WERI-Rb-1 (cell line): Measurements from ENCODE around the gene PHACTR4.
A peak's percentile ranks its signal among the peaks of the same experiment; 100 is the strongest.
"Not testable (repeated sequence)": the region's sequence is repeated elsewhere in the genome, so short reads cannot be mapped to it uniquely, and the experiment has no call there.

Experiments
- DNase-seq: peaks from one replicate; pipeline ENCODE4 v3.0.0-alpha.2; 2020
- H3K27ac ChIP-seq: fragments of 250-450 bp; sonication (Bioruptor Pico); 2 replicates; pipeline ENCODE4 v1.5.1; 2020; ENCODE audit warnings: mild to moderate bottlenecking, moderate library complexity
- H3K27me3 ChIP-seq: fragments of 250-450 bp; sonication (Bioruptor Pico); 2 replicates; pipeline ENCODE4 v1.5.1; 2021; ENCODE audit warnings: mild to moderate bottlenecking, low read depth, moderate library complexity; ENCODE audit not compliant: insufficient read depth, severe bottlenecking
- H3K36me3 ChIP-seq: fragments of 250-450 bp; sonication (Bioruptor Pico); 2 replicates; pipeline ENCODE4 v1.5.1; 2020; ENCODE audit warnings: mild to moderate bottlenecking, moderate library complexity
- H3K4me3 ChIP-seq: 2 replicates; pipeline ENCODE4 v1.5.1; 2011; ENCODE audit warnings: low read depth, mild to moderate bottlenecking, control low read depth, low read length
- H3K9me3 ChIP-seq: fragments of 250-450 bp; sonication (Bioruptor Pico); 2 replicates; pipeline ENCODE4 v1.5.1; 2021; ENCODE audit warnings: mild to moderate bottlenecking, moderate library complexity; ENCODE audit not compliant: severe bottlenecking
- CTCF ChIP-seq: IDR thresholded peaks from 2 replicates; pipeline ENCODE4 v1.5.1; 2011; ENCODE audit warnings: low read depth, mild to moderate bottlenecking, control low read depth, inconsistent platforms, low read length

PHACTR4 gene

GRCh38 chr1:28516518-28516956 is 147.0 kb downstream of the PHACTR4 start:
- TF ChIP-seq CTCF, result no peak
- Histone ChIP-seq H3K4me3 (no peak overlapping the region), H3K27ac (no peak overlapping the region), H3K27me3 (no peaks in the 10 kb centered on the region), H3K36me3 (peaks cover 32% of the 10 kb centered on the region), H3K9me3 (no peaks in the 10 kb centered on the region)
- no peak for DNase-seq

GRCh38 chr1:28517649-28517999 is 148.1 kb downstream of the PHACTR4 start:
- Histone ChIP-seq H3K36me3 (peaks cover 35% of the 10 kb centered on the region), H3K9me3 (no peaks in the 10 kb centered on the region), H3K4me3 (peak overlapping the region; percentile 52), H3K27ac (no peak overlapping the region), H3K27me3 (no peaks in the 10 kb centered on the region)
- no peak for TF ChIP-seq CTCF
- no peak for DNase-seq

- peak; percentile 93 for DNase-seq
- Histone ChIP-seq H3K4me3 (peak overlapping the region; percentile 53), H3K36me3 (peaks cover 32% of the 10 kb centered on the region), H3K27me3 (no peaks in the 10 kb centered on the region), H3K9me3 (no peaks in the 10 kb centered on the region), H3K27ac (peak overlapping the region; percentile 95)
- peak; percentile 87 for TF ChIP-seq CTCF
These were observed 148.6 kb downstream of the PHACTR4 start for GRCh38 chr1:28518000-28518744.

GRCh38 chr1:28518745-28519341 is 149.3 kb downstream of the PHACTR4 start:
- Histone ChIP-seq H3K27me3 (no peaks in the 10 kb centered on the region), H3K36me3 (peaks cover 32% of the 10 kb centered on the region), H3K4me3 (peak overlapping the region; percentile 53), H3K9me3 (no peaks in the 10 kb centered on the region), H3K27ac (peak overlapping the region; percentile 95)
- no peak for TF ChIP-seq CTCF
- DNase-seq, result no peak

GRCh38 chr1:28519946-28520725 is 150.6 kb downstream of the PHACTR4 start:
- DNase-seq, result no peak
- peaks cover 35% of the 10 kb centered on the region for H3K36me3 ChIP-seq
- H3K27me3 ChIP-seq, result no peaks in the 10 kb centered on the region
- TF ChIP-seq CTCF, result no peak
- H3K4me3 ChIP-seq, result no peak overlapping the region
- no peaks in the 10 kb centered on the region for H3K9me3 ChIP-seq
- H3K27ac ChIP-seq, result no peak overlapping the region

- H3K9me3 ChIP-seq, H3K4me3 ChIP-seq, DNase-seq, H3K27ac ChIP-seq, H3K27me3 ChIP-seq: not testable (repeated sequence)
- peaks cover 34% of the 10 kb centered on the region for H3K36me3 ChIP-seq
These were observed 151.3 kb downstream of the PHACTR4 start for GRCh38 chr1:28520796-28521195.
